WTC11 (cell line): ENCODE measurements around the gene HADHB. TPM values are rescaled to one million over a fixed set of nuclear protein-coding genes. Genes with fewer than 3 reads are reported as not detected.

Source experiments
- ATAC-seq: fragments of 200-7000 bp; cut with Tn5 transposase; 2 replicates; pipeline ENCODE4 v1.10.0; 2021; ENCODE audit warnings: mild to moderate bottlenecking, moderate library complexity
- CTCF ChIA-PET: fragments of 300-600 bp; sonication (Branson Sonifier 250); formaldehyde crosslinking; loops from one replicate; lab custom pipeline; 2021; ENCODE audit warnings: antibody characterized with exemption; lab: Charles Lee
- POLR2A ChIA-PET: fragments of 350-600 bp; sonication (Branson Sonifier 250); formaldehyde crosslinking; loops from one replicate; lab custom pipeline; 2021; ENCODE audit warnings: antibody characterized with exemption; lab: Charles Lee
- DNase-seq: peaks from one replicate; pipeline ENCODE4 v3.0.0; 2021; ENCODE audit warnings: low spot score
- H3K27ac Mint-ChIP-seq: 2 replicates; pipeline ENCODE4 v1.8.0; 2021; ENCODE audit warnings: mixed read lengths
- H3K27me3 Mint-ChIP-seq: 2 replicates; pipeline ENCODE4 v1.8.0; 2021; ENCODE audit warnings: low read depth, mild to moderate bottlenecking, moderate library complexity, mixed read lengths
- H3K36me3 Mint-ChIP-seq: 2 replicates; pipeline ENCODE4 v1.8.0; 2021; ENCODE audit warnings: mixed read lengths
- H3K4me1 Mint-ChIP-seq: 2 replicates; pipeline ENCODE4 v1.8.0; 2022; ENCODE audit warnings: mixed read lengths
- H3K4me3 Mint-ChIP-seq: 2 replicates; pipeline ENCODE4 v1.8.0; 2021; ENCODE audit warnings: mild to moderate bottlenecking, moderate library complexity, mixed read lengths
- H3K9me3 Mint-ChIP-seq: 2 replicates; pipeline ENCODE4 v1.8.0; 2021; ENCODE audit warnings: mixed read lengths
- ATF1 ChIP-seq: sonication (generic); formaldehyde crosslinking; IDR thresholded peaks from 2 replicates; pipeline ENCODE4 v1.8.1; 2023; ENCODE audit warnings: mild to moderate bottlenecking, moderate library complexity, missing genetic modification reagents
- ATF3 ChIP-seq: sonication (generic); formaldehyde crosslinking; conservative IDR thresholded peaks from 2 replicates; pipeline ENCODE4 v1.8.1; 2022; ENCODE audit warnings: mild to moderate bottlenecking, missing genetic modification reagents
- CDX4 ChIP-seq: fragments of 250-450 bp; sonication (Bioruptor Pico); IDR thresholded peaks from 2 replicates; pipeline ENCODE4 v1.9.0; 2021; ENCODE audit warnings: moderate library complexity, mild to moderate bottlenecking, inconsistent platforms, borderline replicate concordance
- ETV6 ChIP-seq: sonication (generic); formaldehyde crosslinking; IDR thresholded peaks from 2 replicates; pipeline ENCODE4 v1.8.1; 2022; ENCODE audit warnings: mild to moderate bottlenecking, missing genetic modification reagents
- GRHL2 ChIP-seq: fragments of 250-450 bp; sonication (Bioruptor Pico); IDR thresholded peaks from 2 replicates; pipeline ENCODE4 v1.8.0; 2022; ENCODE audit warnings: mild to moderate bottlenecking, moderate library complexity; ENCODE audit not compliant: insufficient replicate concordance, severe bottlenecking
- IRF2 ChIP-seq: sonication (generic); formaldehyde crosslinking; IDR thresholded peaks from 2 replicates; pipeline ENCODE4 v1.8.0; 2022; ENCODE audit warnings: low read depth, missing genetic modification reagents, borderline replicate concordance
- JAZF1 ChIP-seq: fragments of 250-450 bp; sonication (Bioruptor Pico); IDR thresholded peaks from 2 replicates; pipeline ENCODE4 v1.9.0; 2021; ENCODE audit warnings: moderate library complexity, mild to moderate bottlenecking, inconsistent platforms
- MLX ChIP-seq: sonication (generic); formaldehyde crosslinking; IDR thresholded peaks from 2 replicates; pipeline ENCODE4 v1.8.1; 2023; ENCODE audit warnings: mild to moderate bottlenecking, missing genetic modification reagents, moderate library complexity
- NFYB ChIP-seq: sonication (generic); formaldehyde crosslinking; conservative IDR thresholded peaks from 2 replicates; pipeline ENCODE4 v1.8.0; 2022; ENCODE audit warnings: low read depth, missing genetic modification reagents
- NR1H2 ChIP-seq: sonication (generic); formaldehyde crosslinking; IDR thresholded peaks from 2 replicates; pipeline ENCODE4 v1.9.0; 2021; ENCODE audit warnings: mild to moderate bottlenecking, moderate library complexity, missing genetic modification reagents
- RORB ChIP-seq: fragments of 250-450 bp; sonication (Bioruptor Pico); IDR thresholded peaks from 2 replicates; pipeline ENCODE4 v1.9.0; 2021; ENCODE audit warnings: mild to moderate bottlenecking
- SOX15 ChIP-seq: fragments of 250-450 bp; sonication (Bioruptor Pico); IDR thresholded peaks from 2 replicates; pipeline ENCODE4 v1.9.0; 2021; ENCODE audit warnings: mild to moderate bottlenecking
- TEAD1 ChIP-seq: sonication (generic); formaldehyde crosslinking; IDR thresholded peaks from 2 replicates; pipeline ENCODE4 v1.8.0; 2022; ENCODE audit warnings: mild to moderate bottlenecking, missing genetic modification reagents
- TEAD4 ChIP-seq: sonication (generic); formaldehyde crosslinking; IDR thresholded peaks from 2 replicates; pipeline ENCODE4 v1.8.0; 2022; ENCODE audit warnings: mild to moderate bottlenecking, missing genetic modification reagents
- USF1 ChIP-seq: sonication (generic); formaldehyde crosslinking; IDR thresholded peaks from 2 replicates; pipeline ENCODE4 v1.8.0; 2022; ENCODE audit warnings: mild to moderate bottlenecking, missing genetic modification reagents
- ZBTB21 ChIP-seq: sonication (generic); formaldehyde crosslinking; IDR thresholded peaks from 2 replicates; pipeline ENCODE4 v1.8.1; 2023; ENCODE audit warnings: mild to moderate bottlenecking, missing genetic modification reagents, borderline replicate concordance
- ZNF219 ChIP-seq: sonication (generic); formaldehyde crosslinking; IDR thresholded peaks from 2 replicates; pipeline ENCODE4 v1.8.0; 2023; ENCODE audit warnings: missing genetic modification reagents, mild to moderate bottlenecking, borderline replicate concordance
- ZNF263 ChIP-seq: sonication (generic); formaldehyde crosslinking; IDR thresholded peaks from 2 replicates; pipeline ENCODE4 v1.8.1; 2022; ENCODE audit warnings: low read depth, mild to moderate bottlenecking, moderate library complexity, missing genetic modification reagents
- ZNF396 ChIP-seq: fragments of 250-450 bp; sonication (Bioruptor Pico); IDR thresholded peaks from 2 replicates; pipeline ENCODE4 v1.8.0; 2021; ENCODE audit warnings: mild to moderate bottlenecking, moderate library complexity, borderline replicate concordance
- ZNF425 ChIP-seq: fragments of 250-450 bp; sonication (Bioruptor Pico); conservative IDR thresholded peaks from 2 replicates; pipeline ENCODE4 v1.9.0; 2021; ENCODE audit warnings: mild to moderate bottlenecking
- total RNA-seq: library from RNA; stranded (reverse); gene quantifications from 3 replicates; pipeline ENCODE4 v1.2.3, GENCODE V29; 2021
- TF ChIP-seq, protein P1 (sequence below): fragments of 250-450 bp; sonication (Bioruptor Pico); IDR thresholded peaks from 2 replicates; pipeline ENCODE4 v1.9.0; 2021; ENCODE audit warnings: mild to moderate bottlenecking
- TF ChIP-seq, protein P2 (sequence below): sonication (generic); formaldehyde crosslinking; IDR thresholded peaks from 2 replicates; pipeline ENCODE4 v1.8.1; 2023; ENCODE audit warnings: mild to moderate bottlenecking, missing genetic modification reagents
- TF ChIP-seq, protein P3 (sequence below): sonication (generic); formaldehyde crosslinking; IDR thresholded peaks from 2 replicates; pipeline ENCODE4 v1.8.0; 2023; ENCODE audit warnings: missing genetic modification reagents
- TF ChIP-seq, protein P4 (sequence below): sonication (generic); formaldehyde crosslinking; IDR thresholded peaks from 2 replicates; pipeline ENCODE4 v1.8.0; 2022; ENCODE audit warnings: mild to moderate bottlenecking, missing genetic modification reagents

Gene HADHB
- total RNA-seq, 1 experiment from 2014 or later: 60.7 TPM

- peaks cover 33% of the 10 kb centered on the region for H3K4me1 Mint-ChIP-seq
- peak overlapping the region; percentile 84; the same call in 1 of the 2 replicates for H3K27ac Mint-ChIP-seq
- POLR2A ChIA-PET: no interaction called here
- DNase-seq (no peak), ATAC-seq (no peak)
- peak overlapping the region; percentile 100 for H3K4me3 Mint-ChIP-seq
- CTCF ChIA-PET: interaction anchor here (1.9 to 4.3 kb wide), 2 partner anchors 54 to 69 kb away, joined by 5 to 33 read pairs; no protein-coding TSS in a partner anchor
- no peaks in the 10 kb centered on the region for H3K36me3 Mint-ChIP-seq
- no peaks in the 10 kb centered on the region for H3K9me3 Mint-ChIP-seq
- no peak for TF ChIP-seq ZNF263 (CRISPR knock-in tag)
- no peak for TF ChIP-seq IRF2 (CRISPR knock-in tag)
- no peak for TF ChIP-seq ZNF425
- no peak for TF ChIP-seq USF1 (CRISPR knock-in tag)
- TF ChIP-seq ZNF219 (CRISPR knock-in tag): no peak
- no peak for TF ChIP-seq ATF3
- TF ChIP-seq TEAD4: no peak
- TF ChIP-seq ATF1 (CRISPR knock-in tag): no peak
- TF ChIP-seq, protein P1, sequence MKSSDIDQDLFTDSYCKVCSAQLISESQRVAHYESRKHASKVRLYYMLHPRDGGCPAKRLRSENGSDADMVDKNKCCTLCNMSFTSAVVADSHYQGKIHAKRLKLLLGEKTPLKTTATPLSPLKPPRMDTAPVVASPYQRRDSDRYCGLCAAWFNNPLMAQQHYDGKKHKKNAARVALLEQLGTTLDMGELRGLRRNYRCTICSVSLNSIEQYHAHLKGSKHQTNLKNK: no peak
- H3K27me3 Mint-ChIP-seq: no peaks in the 10 kb centered on the region
Observed at GRCh38 chr2:26245810-26246209, 1.1 kb downstream of the HADHB start.

DNA sequence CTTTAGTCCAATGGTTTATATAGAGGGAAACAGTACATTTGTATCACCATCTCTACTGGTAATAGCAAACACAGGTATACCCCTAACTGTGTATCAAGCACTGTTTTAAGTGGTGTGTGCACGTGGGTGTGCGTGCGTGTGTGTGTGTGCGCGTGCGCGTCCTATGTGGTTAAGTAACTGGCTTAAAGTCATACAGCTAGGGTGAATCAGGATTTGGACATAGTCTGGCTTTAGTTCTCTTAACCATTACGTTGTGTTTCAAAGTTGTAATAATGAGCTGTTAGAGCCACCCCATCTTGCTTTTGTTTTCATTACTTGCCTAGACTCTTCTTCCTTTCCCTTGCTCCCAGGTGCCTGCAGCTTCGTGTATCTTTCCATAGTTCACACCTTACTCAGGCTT is 2.1 kb downstream of the HADHB start:
- POLR2A ChIA-PET: no interaction called here
- ATAC-seq (no peak), DNase-seq (no peak)
- peak overlapping the region; percentile 100; the same call in 1 of the 2 replicates for H3K4me3 Mint-ChIP-seq
- CTCF ChIA-PET: no interaction called here
- H3K27ac Mint-ChIP-seq: no peak overlapping the region
- TF ChIP-seq CDX4 (CRISPR knock-in tag) (no peak), ATF3 (no peak), SOX15 (CRISPR knock-in tag) (no peak), JAZF1 (no peak), GRHL2 (CRISPR knock-in tag) (no peak), RORB (CRISPR knock-in tag) (no peak), NR1H2 (CRISPR knock-in tag) (no peak), ZNF396 (CRISPR knock-in tag) (no peak), TEAD4 (no peak), TEAD1 (CRISPR knock-in tag) (no peak), ETV6 (no peak), MLX (CRISPR knock-in tag) (no peak), NFYB (CRISPR knock-in tag) (no peak), ZBTB21 (CRISPR knock-in tag) (no peak)
- TF ChIP-seq, protein P2, sequence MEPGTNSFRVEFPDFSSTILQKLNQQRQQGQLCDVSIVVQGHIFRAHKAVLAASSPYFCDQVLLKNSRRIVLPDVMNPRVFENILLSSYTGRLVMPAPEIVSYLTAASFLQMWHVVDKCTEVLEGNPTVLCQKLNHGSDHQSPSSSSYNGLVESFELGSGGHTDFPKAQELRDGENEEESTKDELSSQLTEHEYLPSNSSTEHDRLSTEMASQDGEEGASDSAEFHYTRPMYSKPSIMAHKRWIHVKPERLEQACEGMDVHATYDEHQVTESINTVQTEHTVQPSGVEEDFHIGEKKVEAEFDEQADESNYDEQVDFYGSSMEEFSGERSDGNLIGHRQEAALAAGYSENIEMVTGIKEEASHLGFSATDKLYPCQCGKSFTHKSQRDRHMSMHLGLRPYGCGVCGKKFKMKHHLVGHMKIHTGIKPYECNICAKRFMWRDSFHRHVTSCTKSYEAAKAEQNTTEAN (CRISPR knock-in tag): no peak
- TF ChIP-seq, protein P3, sequence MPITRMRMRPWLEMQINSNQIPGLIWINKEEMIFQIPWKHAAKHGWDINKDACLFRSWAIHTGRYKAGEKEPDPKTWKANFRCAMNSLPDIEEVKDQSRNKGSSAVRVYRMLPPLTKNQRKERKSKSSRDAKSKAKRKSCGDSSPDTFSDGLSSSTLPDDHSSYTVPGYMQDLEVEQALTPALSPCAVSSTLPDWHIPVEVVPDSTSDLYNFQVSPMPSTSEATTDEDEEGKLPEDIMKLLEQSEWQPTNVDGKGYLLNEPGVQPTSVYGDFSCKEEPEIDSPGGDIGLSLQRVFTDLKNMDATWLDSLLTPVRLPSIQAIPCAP (CRISPR knock-in tag): no peak
- TF ChIP-seq, protein P4, sequence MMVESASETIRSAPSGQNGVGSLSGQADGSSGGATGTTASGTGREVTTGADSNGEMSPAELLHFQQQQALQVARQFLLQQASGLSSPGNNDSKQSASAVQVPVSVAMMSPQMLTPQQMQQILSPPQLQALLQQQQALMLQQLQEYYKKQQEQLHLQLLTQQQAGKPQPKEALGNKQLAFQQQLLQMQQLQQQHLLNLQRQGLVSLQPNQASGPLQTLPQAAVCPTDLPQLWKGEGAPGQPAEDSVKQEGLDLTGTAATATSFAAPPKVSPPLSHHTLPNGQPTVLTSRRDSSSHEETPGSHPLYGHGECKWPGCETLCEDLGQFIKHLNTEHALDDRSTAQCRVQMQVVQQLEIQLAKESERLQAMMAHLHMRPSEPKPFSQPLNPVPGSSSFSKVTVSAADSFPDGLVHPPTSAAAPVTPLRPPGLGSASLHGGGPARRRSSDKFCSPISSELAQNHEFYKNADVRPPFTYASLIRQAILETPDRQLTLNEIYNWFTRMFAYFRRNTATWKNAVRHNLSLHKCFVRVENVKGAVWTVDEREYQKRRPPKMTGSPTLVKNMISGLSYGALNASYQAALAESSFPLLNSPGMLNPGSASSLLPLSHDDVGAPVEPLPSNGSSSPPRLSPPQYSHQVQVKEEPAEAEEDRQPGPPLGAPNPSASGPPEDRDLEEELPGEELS (CRISPR knock-in tag): no peak
- peaks cover 33% of the 10 kb centered on the region for H3K4me1 Mint-ChIP-seq
- no peaks in the 10 kb centered on the region for H3K9me3 Mint-ChIP-seq
- no peaks in the 10 kb centered on the region for H3K27me3 Mint-ChIP-seq
- no peaks in the 10 kb centered on the region for H3K36me3 Mint-ChIP-seq
